PC-3 (cell line): ENCODE data around the gene HIBADH. TPM values are rescaled to one million over a fixed set of nuclear protein-coding genes. Genes with fewer than 3 reads are reported as not detected.

Experiments used
- ATAC-seq: fragments of 200-7000 bp; cut with Tn5 transposase; 2 replicates; pipeline ENCODE4 v1.9.1; 2020; ENCODE audit warnings: mild to moderate bottlenecking, moderate library complexity
- BruUV-seq: library from RNA; stranded (reverse); fragments of 400-500 nt; replicated peaks from 2 replicates; lab custom pipeline; 2021; lab: Mats Ljungman, UMichigan
- CTCF ChIA-PET: fragments of 300-600 bp; sonication (Branson Sonifier 250); formaldehyde crosslinking; loops from one replicate; lab custom pipeline; 2022; ENCODE audit warnings: antibody characterized with exemption; lab: Charles Lee
- POLR2A ChIA-PET: fragments of 300-600 bp; sonication (Branson Sonifier 250); formaldehyde crosslinking; loops from one replicate; lab custom pipeline; 2022; ENCODE audit warnings: antibody characterized with exemption; ENCODE audit not compliant: unreplicated experiment; lab: Charles Lee
- DNase-seq: peaks from one replicate; pipeline ENCODE4 v3.0.0-alpha.2; 2015
- H2AFZ ChIP-seq: fragments of 300-600 bp; sonication (generic); 2 replicates; pipeline ENCODE4 v1.6.0; 2016; ENCODE audit warnings: antibody characterized with exemption, low read length
- H3F3A ChIP-seq: fragments of 300-600 bp; sonication (generic); one replicate; pipeline ENCODE4 v1.6.0; 2017; ENCODE audit warnings: antibody characterized with exemption, low read length, control low read depth, mild to moderate bottlenecking; ENCODE audit not compliant: unreplicated experiment
- H3K27ac ChIP-seq: fragments of 300-600 bp; sonication (generic); 2 replicates; pipeline ENCODE4 v1.5.1; 2016; ENCODE audit warnings: mild to moderate bottlenecking, low read length
- H3K27me3 ChIP-seq: fragments of 300-600 bp; sonication (generic); 2 replicates; pipeline ENCODE4 v1.6.1; 2016; ENCODE audit warnings: low read length, mixed read lengths
- H3K36me3 ChIP-seq: fragments of 300-600 bp; sonication (generic); 2 replicates; pipeline ENCODE4 v1.6.1; 2016; ENCODE audit warnings: low read depth, mixed run types, low read length, mixed read lengths
- H3K4me1 ChIP-seq: fragments of 300-600 bp; sonication (generic); 2 replicates; pipeline ENCODE4 v1.5.1; 2016; ENCODE audit warnings: low read length; ENCODE audit not compliant: insufficient read depth
- H3K4me2 ChIP-seq: fragments of 300-600 bp; sonication (generic); 2 replicates; pipeline ENCODE4 v1.6.0; 2016; ENCODE audit warnings: low read length
- H3K4me3 ChIP-seq: fragments of 300-600 bp; sonication (generic); 2 replicates; pipeline ENCODE4 v1.5.1; 2016; ENCODE audit warnings: mild to moderate bottlenecking, low read length, mixed read lengths
- H3K79me2 ChIP-seq: fragments of 300-600 bp; sonication (generic); 2 replicates; pipeline ENCODE4 v1.6.1; 2017; ENCODE audit warnings: low read length, mixed read lengths
- H3K9ac ChIP-seq: fragments of 300-600 bp; sonication (generic); 2 replicates; pipeline ENCODE4 v1.6.0; 2016; ENCODE audit warnings: mild to moderate bottlenecking, low read length
- H3K9me2 ChIP-seq: fragments of 300-600 bp; sonication (generic); replicated peaks from 2 replicates; pipeline ENCODE4 v1.6.1; 2016; ENCODE audit warnings: mixed run types, low read length, mixed read lengths
- H3K9me3 ChIP-seq: fragments of 300-600 bp; sonication (generic); 2 replicates; pipeline ENCODE4 v1.6.1; 2016; ENCODE audit warnings: low read length, mixed read lengths
- H4K20me1 ChIP-seq: fragments of 300-600 bp; sonication (generic); 2 replicates; pipeline ENCODE4 v1.6.1; 2016; ENCODE audit warnings: low read length, mixed read lengths
- CTCF ChIP-seq: fragments of 300-600 bp; sonication (generic); conservative IDR thresholded peaks from 2 replicates; pipeline ENCODE4 v1.5.1; 2017; ENCODE audit warnings: antibody characterized with exemption, low read depth, mild to moderate bottlenecking, low read length
- EZH2 ChIP-seq: fragments of 300-600 bp; sonication (generic); IDR thresholded peaks from one replicate; pipeline ENCODE4 v1.6.1; 2017; ENCODE audit warnings: antibody characterized with exemption, mild to moderate bottlenecking, low read length; ENCODE audit not compliant: unreplicated experiment
- EZH2phosphoT487 ChIP-seq: fragments of 300-600 bp; sonication (generic); IDR thresholded peaks from 2 replicates; pipeline ENCODE4 v1.6.1; 2018; ENCODE audit warnings: mild to moderate bottlenecking, antibody characterized with exemption, low read length, borderline replicate concordance
- intact Hi-C: fragments of 100-400 bp; cut with micrococcal nuclease; formaldehyde crosslinking; loops from 2 replicates; pipeline ENCODE4 v1.9.0; 2023
- total RNA-seq: library from RNA; depleted of rRNA; stranded (reverse); fragments of >200 nt; gene quantifications from 2 replicates; pipeline ENCODE4 v1.2.3, GENCODE V29; 2014

The HIBADH gene
- total RNA-seq, 1 experiment from 2014 or later = 45.8 TPM

- Histone ChIP-seq H3F3A (peaks cover under 1% of the 10 kb centered on the region), H3K9ac (no peak overlapping the region), H3K36me3 (no peaks in the 10 kb centered on the region), H3K79me2 (peaks cover 31% of the 10 kb centered on the region), H2AFZ (no peak overlapping the region), H3K27ac (no peak overlapping the region), H4K20me1 (no peaks in the 10 kb centered on the region), H3K4me3 (no peak overlapping the region), H3K27me3 (no peaks in the 10 kb centered on the region), H3K4me1 (peaks cover 28% of the 10 kb centered on the region), H3K9me3 (no peaks in the 10 kb centered on the region), H3K9me2 (no peaks in the 10 kb centered on the region), H3K4me2 (no peak overlapping the region)
- ChIA-PET POLR2A (no interaction called here), CTCF (no interaction called here)
- ATAC-seq (no peak), DNase-seq (peak; percentile 8)
- no TSS peak for BruUV-seq
- TF ChIP-seq CTCF (peak; percentile 36; the same call in 1 of the 2 replicates), EZH2 (no peak), EZH2phosphoT487 (no peak)
- intact Hi-C loops = no loop called here
Measured at GRCh38 chr7:27636326-27637006, 26.2 kb downstream of the HIBADH start.

- Histone ChIP-seq H3K79me2 (peaks cover 31% of the 10 kb centered on the region), H3K27me3 (no peaks in the 10 kb centered on the region), H3K9ac (no peak overlapping the region), H3K9me3 (no peaks in the 10 kb centered on the region), H3K4me3 (no peak overlapping the region), H3K9me2 (no peaks in the 10 kb centered on the region), H3K4me2 (no peak overlapping the region), H3K36me3 (no peaks in the 10 kb centered on the region), H3K4me1 (peaks cover 21% of the 10 kb centered on the region), H2AFZ (no peak overlapping the region), H3F3A (no peaks in the 10 kb centered on the region), H4K20me1 (no peaks in the 10 kb centered on the region), H3K27ac (no peak overlapping the region)
- no TSS peak for BruUV-seq
- no peak for DNase-seq
- no peak for ATAC-seq
- no peak for TF ChIP-seq EZH2phosphoT487
- TF ChIP-seq EZH2 = no peak
- TF ChIP-seq CTCF = no peak
- intact Hi-C loops = no loop called here
- CTCF ChIA-PET = no interaction called here
- POLR2A ChIA-PET = no interaction called here
Measured at GRCh38 chr7:27635728-27636127, 27.0 kb downstream of the HIBADH start.

- Histone ChIP-seq H3F3A (no peaks in the 10 kb centered on the region), H3K9me2 (no peaks in the 10 kb centered on the region), H3K9ac (no peak overlapping the region), H4K20me1 (no peaks in the 10 kb centered on the region), H3K4me2 (no peak overlapping the region), H3K27me3 (no peaks in the 10 kb centered on the region), H3K27ac (no peak overlapping the region), H3K36me3 (no peaks in the 10 kb centered on the region), H3K4me3 (no peak overlapping the region), H3K9me3 (no peaks in the 10 kb centered on the region), H2AFZ (no peak overlapping the region), H3K79me2 (peaks cover 30% of the 10 kb centered on the region), H3K4me1 (peaks cover 15% of the 10 kb centered on the region)
- DNase-seq (no peak), ATAC-seq (no peak)
- TF ChIP-seq CTCF (no peak), EZH2 (no peak), EZH2phosphoT487 (no peak)
- ChIA-PET CTCF (no interaction called here), POLR2A (no interaction called here)
- intact Hi-C loops = no loop called here
- no TSS peak for BruUV-seq
Measured at GRCh38 chr7:27634671-27635493, 27.8 kb downstream of the HIBADH start.
